Tongue (tissue), 2 donors: ENCODE measurements around the gene MOV10. TPM values are rescaled to one million over a fixed set of nuclear protein-coding genes. Genes with fewer than 3 reads are reported as not detected.

Experiments
- DNase-seq: peaks from one replicate; pipeline ENCODE4 v3.0.0-alpha.2; 2015
- total RNA-seq: library from RNA; depleted of rRNA; stranded (reverse); fragments of >200 nt; gene quantifications from one replicate; pipeline ENCODE4 v1.2.3, GENCODE V29; 2014

The MOV10 gene
- total RNA-seq, 1 donor from 2014 or later: 27.5 TPM

GRCh38 chr1:112699425-112700144 is 25.1 kb downstream of the MOV10 start:
- no peak for DNase-seq

DNA sequence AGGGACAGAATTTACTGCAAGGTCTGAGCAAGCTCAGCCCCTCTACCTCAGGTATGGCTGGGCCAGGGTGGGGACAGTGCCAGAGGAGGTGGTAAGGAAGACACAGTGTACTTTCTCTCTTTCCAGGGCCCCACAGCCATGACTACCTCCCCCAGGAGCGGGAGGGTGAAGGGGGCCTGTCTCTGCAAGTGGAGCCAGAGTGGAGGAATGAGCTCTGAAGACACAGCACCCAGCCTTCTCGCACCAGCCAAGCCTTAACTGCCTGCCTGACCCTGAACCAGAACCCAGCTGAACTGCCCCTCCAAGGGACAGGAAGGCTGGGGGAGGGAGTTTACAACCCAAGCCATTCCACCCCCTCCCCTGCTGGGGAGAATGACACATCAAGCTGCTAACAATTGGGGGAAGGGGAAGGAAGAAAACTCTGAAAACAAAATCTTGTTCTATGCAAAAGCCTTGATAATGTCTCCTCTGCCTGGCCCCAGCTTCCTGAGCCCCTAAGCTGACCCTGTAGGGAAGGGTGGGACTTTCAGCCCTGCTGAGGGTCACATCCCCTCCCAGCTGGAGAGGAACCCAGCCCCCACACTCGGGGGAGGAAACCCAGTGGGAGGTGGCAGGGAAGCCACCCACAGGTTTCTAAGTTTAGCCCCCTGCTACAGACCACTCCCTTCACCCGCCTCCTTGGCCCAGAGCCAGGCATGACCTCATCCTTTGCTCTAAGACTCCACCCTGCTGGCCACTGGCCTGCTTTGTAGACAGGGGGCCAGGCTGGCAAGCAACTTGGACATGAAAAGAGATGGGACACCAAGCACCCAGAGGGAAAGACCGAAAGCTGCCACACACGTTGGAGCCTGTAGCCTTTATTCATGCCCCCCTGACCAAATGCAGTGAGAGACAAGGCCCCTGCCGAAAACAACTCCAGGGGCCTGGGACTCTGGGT is 26.1 kb downstream of the MOV10 start:
- DNase-seq: peak; percentile 98

DNA sequence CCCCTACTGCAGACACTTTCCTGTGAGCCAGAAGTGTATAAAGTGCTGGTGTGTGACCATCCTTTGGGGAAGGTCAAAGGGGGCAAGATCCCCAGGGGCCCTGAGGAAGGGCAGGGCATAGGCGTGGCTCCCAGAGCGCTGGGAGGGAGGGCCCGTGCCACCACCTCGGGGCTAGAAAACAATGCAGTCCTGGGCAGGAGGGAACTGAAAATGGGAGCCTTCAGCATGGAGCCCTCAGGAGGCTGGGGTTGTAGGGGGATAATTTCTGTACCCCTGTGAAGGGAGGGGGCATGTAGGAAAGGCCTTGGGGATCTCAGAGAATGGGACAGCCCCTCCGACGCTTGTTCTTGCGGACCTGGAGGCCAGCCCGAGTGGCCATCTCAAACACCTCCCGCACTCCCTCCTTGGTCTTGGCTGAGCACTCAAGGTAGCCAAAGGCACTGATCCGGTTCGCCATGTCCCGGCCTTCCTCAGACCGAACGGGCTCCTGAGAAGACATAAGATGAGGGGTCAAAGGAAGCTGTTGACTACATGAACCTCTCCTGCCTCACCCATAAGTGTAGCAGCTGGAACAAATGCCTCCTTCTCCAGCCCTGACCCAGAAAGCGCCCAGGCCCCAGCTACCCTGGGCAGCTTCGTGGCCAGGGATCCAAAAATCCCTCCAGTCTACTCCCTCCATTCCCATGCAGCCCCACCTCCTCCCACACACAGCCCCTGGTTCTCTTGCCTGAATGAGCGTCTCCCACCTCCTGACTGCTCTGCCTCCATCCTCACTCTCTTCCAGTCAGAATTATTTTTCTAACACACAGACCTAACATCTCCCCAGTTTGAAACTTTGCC is 27.0 kb downstream of the MOV10 start:
- DNase-seq: no peak

GRCh38 chr1:112702067-112702395 is 27.6 kb downstream of the MOV10 start:
- no peak for DNase-seq

- no peak for DNase-seq
Observed at GRCh38 chr1:112702420-112703261, 28.2 kb downstream of the MOV10 start.

GRCh38 chr1:112703706-112704105 is 29.2 kb downstream of the MOV10 start:
- no peak for DNase-seq

DNA sequence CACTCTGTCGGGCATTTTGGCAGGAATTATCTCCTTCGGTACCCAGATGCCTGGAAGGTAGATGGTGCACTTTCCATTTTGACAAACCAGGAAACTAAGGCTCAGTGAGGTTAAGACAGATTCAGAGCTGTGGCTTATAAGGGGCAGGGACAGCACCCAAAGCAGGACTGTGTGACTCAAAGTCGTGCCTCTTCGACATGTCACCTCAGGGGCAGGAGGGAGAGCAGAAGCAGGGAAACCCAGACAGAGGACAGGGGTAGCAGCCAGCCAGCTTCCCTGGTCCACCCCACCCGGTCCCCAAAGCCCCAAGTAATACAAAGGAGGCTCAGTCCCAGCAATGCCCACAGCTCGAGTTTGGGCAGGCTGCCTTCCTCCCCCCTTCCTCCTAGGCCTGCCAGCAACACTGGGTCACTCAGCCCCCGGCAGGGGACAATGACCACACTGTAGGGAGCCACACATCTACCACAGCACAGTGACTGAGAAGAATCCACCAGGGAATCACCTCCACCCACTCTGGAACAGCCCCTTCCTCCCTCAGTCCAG is 30.0 kb downstream of the MOV10 start:
- peak; percentile 61 for DNase-seq

- DNase-seq: peak; percentile 97
Observed at GRCh38 chr1:112704934-112705627, 30.6 kb downstream of the MOV10 start.

GRCh38 chr1:112706505-112707220 is 32.2 kb downstream of the MOV10 start, which contains the start of gene RHOC:
Gene RHOC (minus strand): TSS chr1:112707127. CDS start chr1:112703799, 3,328 bp downstream.
- DNase-seq: peak; percentile 84

DNA sequence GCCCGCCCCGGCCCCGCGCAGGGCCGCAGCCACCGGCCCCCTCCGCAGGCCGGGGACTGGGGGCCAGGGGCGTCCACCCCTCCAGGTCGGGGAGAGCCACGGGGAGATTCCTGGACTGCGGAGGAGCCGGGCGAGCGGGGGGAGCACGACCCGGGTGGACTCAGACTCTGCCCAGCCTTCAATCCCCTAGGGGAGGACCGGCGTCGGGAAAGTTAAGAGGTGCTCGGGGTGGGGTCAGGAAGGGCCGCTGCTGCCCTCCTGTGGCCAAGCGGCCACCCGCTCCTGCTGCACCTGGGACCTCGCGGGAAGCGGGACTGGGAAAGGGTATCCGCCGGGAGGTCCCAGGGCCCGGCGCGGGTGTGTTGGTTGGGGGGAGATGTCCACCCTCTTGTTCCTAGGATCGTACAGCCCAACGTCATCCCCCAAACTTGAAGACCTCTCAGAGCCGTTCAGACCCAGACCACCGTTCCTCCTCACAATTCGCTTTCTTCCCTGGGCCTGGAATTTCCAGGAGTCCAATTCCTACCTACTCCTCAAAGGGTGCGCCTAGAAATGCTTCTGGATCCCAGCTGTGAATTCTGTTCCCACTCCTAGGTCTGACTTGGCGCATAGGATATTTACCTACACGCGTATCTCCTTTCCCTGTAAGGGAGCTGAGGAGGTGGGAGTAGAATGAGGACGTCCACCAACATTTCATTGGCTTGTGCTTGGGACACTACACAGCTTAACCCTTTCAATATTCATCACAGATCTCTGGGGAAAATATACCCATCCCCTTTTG is 33.0 kb downstream of the MOV10 start:
- peak; percentile 92 for DNase-seq

- no peak for DNase-seq
Observed at GRCh38 chr1:112708002-112708448, 33.6 kb downstream of the MOV10 start.

DNA sequence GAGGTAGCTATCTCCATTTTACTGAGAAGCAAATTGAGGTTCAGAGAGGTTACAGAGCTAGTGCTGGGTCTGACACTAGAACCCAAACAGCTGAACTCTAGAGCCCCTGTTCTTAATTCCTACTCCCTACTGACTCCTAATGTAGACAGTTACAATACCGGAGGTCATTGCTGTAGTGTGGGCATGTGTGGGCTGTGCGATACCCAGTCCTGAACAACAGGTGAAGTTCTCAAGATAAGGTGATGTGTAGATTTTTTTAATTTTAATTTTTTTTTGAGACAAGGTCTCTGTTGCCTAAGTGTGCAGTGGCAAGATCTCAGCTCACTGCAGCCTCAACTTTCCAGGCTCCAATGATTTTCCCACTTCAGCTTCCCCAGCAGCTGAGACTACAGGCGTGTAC is 34.0 kb downstream of the MOV10 start:
- DNase-seq: no peak

DNA sequence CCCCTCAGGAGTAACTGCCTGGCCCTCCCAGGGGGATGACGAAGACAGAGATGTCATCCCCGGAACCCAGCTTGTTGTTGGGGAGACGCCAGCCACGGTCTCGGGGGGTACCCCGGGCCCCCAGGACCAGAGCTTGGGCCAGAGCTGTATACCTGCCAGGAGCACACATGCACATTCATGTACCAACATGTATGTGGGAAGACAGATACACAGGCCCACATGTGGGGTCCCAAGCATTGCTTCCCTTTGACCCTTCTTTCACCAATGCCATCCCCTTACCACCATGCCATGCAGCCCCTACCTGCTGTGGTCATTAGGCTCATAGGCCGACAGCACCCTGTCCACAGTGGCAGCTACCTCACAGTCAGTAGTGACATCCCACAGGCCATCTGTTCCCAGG is 35.7 kb downstream of the MOV10 start:
- DNase-seq: no peak

DNA sequence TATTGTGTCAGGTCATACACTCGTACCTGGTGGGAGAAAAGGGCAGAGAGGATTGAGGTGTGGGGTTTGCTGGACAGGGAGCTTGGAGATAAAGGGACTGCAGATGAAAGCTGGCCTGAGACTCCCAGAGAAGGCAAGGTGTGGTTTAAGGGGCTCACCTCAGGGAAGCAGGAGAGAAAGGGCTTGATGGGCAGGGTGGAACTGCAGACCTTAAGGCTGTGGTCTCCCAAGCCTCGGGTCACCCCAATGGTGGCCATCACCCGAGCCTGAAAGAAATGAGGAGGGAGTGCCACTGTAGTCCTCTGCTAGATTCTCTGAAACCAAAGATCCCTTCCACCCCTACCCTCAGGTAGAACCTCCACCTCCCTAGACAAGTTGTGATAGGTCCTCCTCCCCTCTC is 36.1 kb downstream of the MOV10 start:
- DNase-seq: no peak

GRCh38 chr1:112711041-112711440 is 36.6 kb downstream of the MOV10 start:
- no peak for DNase-seq

- DNase-seq: no peak
Observed at GRCh38 chr1:112711670-112712069, 37.2 kb downstream of the MOV10 start.

DNA sequence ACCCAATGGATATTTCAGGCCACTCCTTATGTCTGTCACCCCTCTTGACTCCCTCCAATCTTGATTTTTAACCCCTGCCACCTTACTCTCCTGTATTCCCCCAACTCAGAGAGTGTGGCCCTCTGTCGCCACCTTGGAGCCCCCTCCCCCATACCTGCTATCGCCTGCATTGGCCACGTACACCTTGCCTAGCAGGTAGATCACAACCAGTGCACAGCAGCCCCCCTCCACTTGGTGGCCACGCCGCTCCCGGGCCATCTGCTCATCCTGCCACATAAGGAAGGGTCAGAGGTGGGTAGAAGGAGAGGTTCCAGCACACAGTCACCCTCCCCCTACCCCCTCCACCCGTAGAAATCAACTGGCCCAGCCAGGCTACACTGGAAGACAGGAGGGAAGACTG is 37.7 kb downstream of the MOV10 start:
- DNase-seq: no peak

GRCh38 chr1:112712701-112713128 is 38.3 kb downstream of the MOV10 start:
- no peak for DNase-seq
